GM12878 (cell line): ENCODE measurements around the gene ACTG1. TPM values are rescaled to one million over a fixed set of nuclear protein-coding genes. Genes with fewer than 3 reads are reported as not detected.

Experiments used
- ATAC-seq: fragments of 200-7000 bp; cut with Tn5 transposase; 3 replicates; pipeline ENCODE4 v1.9.1; 2020; ENCODE audit warnings: mild to moderate bottlenecking, moderate library complexity
- BruUV-seq: library from RNA; stranded (reverse); fragments of 400-500 nt; replicated peaks from 2 replicates; lab custom pipeline; 2021; lab: Mats Ljungman, UMichigan
- CTCF ChIA-PET: fragments of 300-600 bp; sonication (Branson Sonifier 250); formaldehyde crosslinking; extraction: SDS; loops from one replicate; lab custom pipeline; 2021; ENCODE audit warnings: inconsistent platforms; lab: Yijun Ruan, JAX
- POLR2A ChIA-PET: fragments of 350-600 bp; formaldehyde crosslinking; extraction: SDS; loops from one replicate; lab custom pipeline; 2021; ENCODE audit warnings: inconsistent platforms; lab: Charles Lee
- RAD21 ChIA-PET: fragments of 300-600 bp; sonication (Branson Sonifier 250); formaldehyde crosslinking; loops from one replicate; lab custom pipeline; 2023; ENCODE audit warnings: antibody characterized with exemption; ENCODE audit not compliant: unreplicated experiment; lab: Charles Lee
- SMC1A ChIA-PET: fragments of 300-600 bp; sonication (Branson Sonifier 250); formaldehyde crosslinking; loops from one replicate; lab custom pipeline; 2023; ENCODE audit not compliant: unreplicated experiment, uncharacterized antibody; lab: Charles Lee
- DNase-seq: peaks from one replicate; pipeline ENCODE4 v3.0.0-alpha.2; 2011; ENCODE audit warnings: low read depth, low spot score
- FAIRE-seq: peaks from 3 replicates; lab custom pipeline; 2011; peaks lifted over from hg19 to GRCh38; lab: Jason Lieb, UNC
- H2AFZ ChIP-seq: 2 replicates; pipeline ENCODE4 v1.6.0; 2011; ENCODE audit warnings: low read depth, low read length, control low read depth; ENCODE audit not compliant: control insufficient read depth
- H3K27ac ChIP-seq: 2 replicates; pipeline ENCODE4 v1.5.1; 2011; ENCODE audit warnings: control low read depth; ENCODE audit not compliant: control insufficient read depth, insufficient read depth
- H3K27me3 ChIP-seq, 2 experiments: replicated peaks in 1 of 2; 2 replicates each; pipeline versions ENCODE4 v1.6.0 to v1.6.1; 2011; ENCODE audit warnings: low read length in 1 of 2; ENCODE audit not compliant: control insufficient read depth in 2 of 2, insufficient read depth in 2 of 2
- H3K36me3 ChIP-seq, 2 experiments: 2 replicates each; pipeline ENCODE4 v1.5.1; 2011; ENCODE audit warnings: low read length in 1 of 2; ENCODE audit not compliant: control insufficient read depth in 2 of 2, insufficient read depth in 2 of 2
- H3K4me1 ChIP-seq: 2 replicates; pipeline ENCODE4 v1.6.1; 2011; ENCODE audit warnings: mild to moderate bottlenecking, low read length, moderate library complexity, mixed read lengths; ENCODE audit not compliant: control insufficient read depth, insufficient read depth
- H3K4me2 ChIP-seq: 2 replicates; pipeline ENCODE4 v1.6.0; 2011; ENCODE audit warnings: control low read depth; ENCODE audit not compliant: control insufficient read depth, insufficient read depth
- H3K4me3 ChIP-seq: fragments of 200-600 bp; sonication (generic); 2 replicates; pipeline ENCODE4 v1.5.1; 2016
- H3K79me2 ChIP-seq: 2 replicates; pipeline ENCODE4 v1.6.0; 2011; ENCODE audit warnings: low read length; ENCODE audit not compliant: control insufficient read depth, insufficient read depth
- H3K9ac ChIP-seq: 2 replicates; pipeline ENCODE4 v1.8.0; 2011; ENCODE audit warnings: low read length, control low read depth, mixed read lengths; ENCODE audit not compliant: control insufficient read depth, insufficient read depth
- H3K9me3 ChIP-seq: replicated peaks from 3 replicates; pipeline ENCODE4 v1.5.1; 2011; ENCODE audit warnings: mild to moderate bottlenecking, low read length; ENCODE audit not compliant: control insufficient read depth, insufficient read depth
- H4K20me1 ChIP-seq: 2 replicates; pipeline ENCODE4 v1.6.0; 2011; ENCODE audit not compliant: control insufficient read depth, insufficient read depth
- BCL3 ChIP-seq: IDR thresholded peaks from 2 replicates; pipeline ENCODE4 v1.6.1; 2011; ENCODE audit warnings: borderline replicate concordance, low read depth, mild to moderate bottlenecking, moderate library complexity, low read length; ENCODE audit not compliant: insufficient read depth, poor library complexity, severe bottlenecking
- SRF ChIP-seq, 2 experiments: IDR thresholded peaks; 2 replicates each; pipeline ENCODE4 v1.6.1; 2011; ENCODE audit warnings: low read depth in 2 of 2, low read length in 2 of 2, mild to moderate bottlenecking in 1 of 2, moderate library complexity in 1 of 2
- WGBS: methylation state at CpG from one replicate; pipeline ENCODE4 v1.1.6; 2016; ENCODE audit warnings: low lambda C conversion rate; ENCODE audit not compliant: insufficient replicate concordance, insufficient coverage; ENCODE audit errors: missing lambda C conversion rate; 5-methylcytosine and 5-hydroxymethylcytosine counted together
- in situ Hi-C: fragments of 300-500 bp; cut with MboI; formaldehyde crosslinking; loops from 9 replicates; pipeline ENCODE4 v1.14.3; 2018; ENCODE audit warnings: mixed read lengths
- intact Hi-C: fragments of 100-400 bp; cut with micrococcal nuclease; formaldehyde crosslinking; loops from one replicate; pipeline ENCODE4 v1.14.2; 2022; ENCODE audit not compliant: unreplicated experiment
- polyA plus RNA-seq, 11 experiments: library from polyadenylated mRNA; depleted of rRNA in 4 of 11; unstranded in 6 of 11; stranded (reverse) in 5 of 11; fragments of >200 nt; fragmentation: Nextera tagmentation in 4 of 11; fragmentation: Illumina TruSeq in 1 of 11; extraction: Ambion mirVana in 4 of 11; extraction: Trizol in 1 of 11; gene quantifications; 1 replicate in 1 of 11; 2 replicates in 10 of 11; pipeline versions ENCODE4 v1.2.1 to v1.2.3, GENCODE V29; 2011 to 2016; ENCODE audit warnings: inconsistent platforms in 2 of 11, missing spikeins in 2 of 11, low read depth in 1 of 11
- total RNA-seq, 4 experiments: library from RNA; depleted of rRNA in 3 of 4; stranded (reverse); fragments of >200 nt in 3 of 4; fragmentation: Illumina TruSeq in 1 of 4; extraction: Trizol in 1 of 4; gene quantifications; 2 replicates each; pipeline versions ENCODE4 v1.2.1 to v1.2.3, GENCODE V29; 2013 to 2021
- TF ChIP-seq, protein P1 (sequence below): fragments of 450-650 bp; IDR thresholded peaks from 2 replicates; pipeline ENCODE4 v1.6.1; 2016; ENCODE audit warnings: mild to moderate bottlenecking

The ACTG1 gene
- total and polyA plus RNA-seq, 10 of the 15 experiments (the other 5 are each of a cell fraction or from before 2014, with no cell fraction given), result 810 to 6,105 (median 3,650) TPM

DNA sequence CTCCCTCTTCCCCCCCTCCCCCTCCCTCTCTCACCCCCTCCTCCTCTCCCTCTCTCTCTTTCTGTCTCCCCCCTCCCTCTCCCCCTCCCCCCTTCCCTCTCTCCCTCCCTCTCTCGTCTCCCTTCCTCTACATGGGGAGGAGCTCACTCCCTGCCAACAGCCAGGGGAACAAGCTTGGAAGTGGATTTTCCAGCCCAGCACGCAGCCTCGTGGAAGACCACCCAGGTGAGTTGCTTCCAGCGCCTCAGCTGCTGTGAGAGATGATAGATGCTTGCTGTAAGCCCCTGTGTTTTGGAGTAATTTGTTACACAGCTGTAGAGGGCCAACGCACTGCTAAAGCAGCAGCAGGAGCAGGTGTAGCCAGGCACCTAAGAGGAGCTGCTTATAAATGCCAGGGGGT is 20.8 kb downstream of the ACTG1 start (continued):
- TF ChIP-seq BCL3 (no peak), SRF (IDR thresholded peaks at IDR 0.05; ENCODE audit: low read depth in 2 of 2, low read length in 2 of 2) (no peak)

DNA sequence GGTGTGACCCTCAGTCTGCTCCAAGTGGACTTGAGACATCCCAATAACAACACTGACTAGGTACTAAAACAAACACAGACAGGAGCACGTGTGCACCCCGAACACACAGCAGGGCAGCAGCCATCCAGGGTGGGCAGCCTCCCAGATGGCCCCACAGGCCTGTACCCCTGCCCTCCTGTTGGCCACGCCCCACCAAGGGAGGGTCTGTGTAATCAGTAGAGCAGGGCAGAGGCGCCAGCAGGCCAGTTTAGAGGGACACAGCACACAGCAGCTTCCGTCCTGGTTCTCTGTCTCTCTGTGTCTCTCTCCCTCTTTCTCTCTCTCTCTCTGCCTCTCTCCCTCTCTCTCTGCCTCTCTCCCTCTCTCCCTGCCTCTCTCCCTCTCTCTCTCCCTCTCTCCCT is 21.4 kb downstream of the ACTG1 start:
- Histone ChIP-seq H4K20me1 (no peaks in the 10 kb centered on the region), H3K9ac (no peak overlapping the region), H3K36me3 (no peaks in the 10 kb centered on the region), H3K4me3 (no peak overlapping the region), H3K4me2 (no peak overlapping the region), H3K9me3 (no peaks in the 10 kb centered on the region; the same call in 2 of the 3 replicates), H3K27ac (no peak overlapping the region), H3K4me1 (no peaks in the 10 kb centered on the region), H3K79me2 (no peaks in the 10 kb centered on the region), H3K27me3 (peaks cover 5 to 7% of the 10 kb centered on the region in 2 experiments)
- in situ Hi-C loops, result loop anchor here (25.0 kb wide), 1 partner anchor 354 kb away; no protein-coding TSS in a partner anchor
- ChIA-PET SMC1A (no interaction called here), RAD21 (no interaction called here), CTCF (no interaction called here), POLR2A (no interaction called here)
- FAIRE-seq (no peak), ATAC-seq (peak; percentile 53), DNase-seq (no peak)
- 37% methylated on average over 5 of the region's 5 CpGs for WGBS
- intact Hi-C loops, result no loop called here
- no TSS peak for BruUV-seq
- TF ChIP-seq, protein P1, sequence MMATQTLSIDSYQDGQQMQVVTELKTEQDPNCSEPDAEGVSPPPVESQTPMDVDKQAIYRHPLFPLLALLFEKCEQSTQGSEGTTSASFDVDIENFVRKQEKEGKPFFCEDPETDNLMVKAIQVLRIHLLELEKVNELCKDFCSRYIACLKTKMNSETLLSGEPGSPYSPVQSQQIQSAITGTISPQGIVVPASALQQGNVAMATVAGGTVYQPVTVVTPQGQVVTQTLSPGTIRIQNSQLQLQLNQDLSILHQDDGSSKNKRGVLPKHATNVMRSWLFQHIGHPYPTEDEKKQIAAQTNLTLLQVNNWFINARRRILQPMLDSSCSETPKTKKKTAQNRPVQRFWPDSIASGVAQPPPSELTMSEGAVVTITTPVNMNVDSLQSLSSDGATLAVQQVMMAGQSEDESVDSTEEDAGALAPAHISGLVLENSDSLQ, result no peak
- TF ChIP-seq, all 136 proteins: peak for 0
- H2AFZ ChIP-seq, result no peak overlapping the region
